ENCODE data around the gene CD44. TPM values are rescaled to one million over a fixed set of nuclear protein-coding genes. Genes with fewer than 3 reads are reported as not detected.

Gene CD44
- total RNA-seq, 1 experiment from 2014 or later: 667 TPM

- DNase-seq (ENCODE audit: low read depth): peak; percentile 85
Measured at GRCh38 chr11:35177370-35177769, 38.4 kb downstream of the CD44 start.

- no peak for DNase-seq (ENCODE audit: low read depth)
Measured at GRCh38 chr11:35178067-35178805, 39.3 kb downstream of the CD44 start.

- DNase-seq (ENCODE audit: low read depth): peak; percentile 67
Measured at GRCh38 chr11:35178873-35179272, 39.9 kb downstream of the CD44 start.

- peak; percentile 51 for DNase-seq (ENCODE audit: low read depth)
Measured at GRCh38 chr11:35179466-35180135, 40.6 kb downstream of the CD44 start.

GRCh38 chr11:35180317-35181233, 41.6 kb downstream of the CD44 start:
- peak; percentile 88 for DNase-seq (ENCODE audit: low read depth)

GRCh38 chr11:35182317-35182939, 43.5 kb downstream of the CD44 start:
- DNase-seq (ENCODE audit: low read depth): no peak

- no peak for DNase-seq (ENCODE audit: low read depth)
Measured at GRCh38 chr11:35183326-35183925, 44.5 kb downstream of the CD44 start.

GRCh38 chr11:35185696-35186095, 46.7 kb downstream of the CD44 start:
- DNase-seq (ENCODE audit: low read depth): no peak

- no peak for DNase-seq (ENCODE audit: low read depth)
Measured at GRCh38 chr11:35187996-35188395, 49.0 kb downstream of the CD44 start.

GRCh38 chr11:35190804-35191348, 51.9 kb downstream of the CD44 start:
- no peak for DNase-seq (ENCODE audit: low read depth)

- no peak for DNase-seq (ENCODE audit: low read depth)
Measured at GRCh38 chr11:35192347-35192746, 53.4 kb downstream of the CD44 start.

GRCh38 chr11:35193767-35194166, 54.8 kb downstream of the CD44 start:
- DNase-seq (ENCODE audit: low read depth): no peak

GRCh38 chr11:35197292-35197691, 58.3 kb downstream of the CD44 start:
- DNase-seq (ENCODE audit: low read depth): no peak

- DNase-seq (ENCODE audit: low read depth): no peak
Measured at GRCh38 chr11:35200811-35201341, 61.9 kb downstream of the CD44 start.

- DNase-seq (ENCODE audit: low read depth): no peak
Measured at GRCh38 chr11:35204614-35205013, 65.6 kb downstream of the CD44 start.

- DNase-seq (ENCODE audit: low read depth): no peak
Measured at GRCh38 chr11:35206616-35207015, 67.6 kb downstream of the CD44 start.

GRCh38 chr11:35207471-35208403, 68.8 kb downstream of the CD44 start:
- DNase-seq (ENCODE audit: low read depth): no peak

GRCh38 chr11:35208795-35209194, 69.8 kb downstream of the CD44 start:
- DNase-seq (ENCODE audit: low read depth): no peak

- DNase-seq (ENCODE audit: low read depth): no peak
Measured at GRCh38 chr11:35210876-35211546, 72.0 kb downstream of the CD44 start.

All from M059J (cell line).